C4-2B (cell line): Measurements from ENCODE around the gene ZDHHC17.

Source experiments
- ZFX ChIP-seq: fragments of 450-650 bp; IDR thresholded peaks from 2 replicates; pipeline ENCODE4 v1.6.1; 2017
- TF ChIP-seq, protein P1 (sequence below): fragments of 450-650 bp; conservative IDR thresholded peaks from 2 replicates; pipeline ENCODE4 v1.5.1; 2017; ENCODE audit warnings: mild to moderate bottlenecking

- TF ChIP-seq, protein P1, sequence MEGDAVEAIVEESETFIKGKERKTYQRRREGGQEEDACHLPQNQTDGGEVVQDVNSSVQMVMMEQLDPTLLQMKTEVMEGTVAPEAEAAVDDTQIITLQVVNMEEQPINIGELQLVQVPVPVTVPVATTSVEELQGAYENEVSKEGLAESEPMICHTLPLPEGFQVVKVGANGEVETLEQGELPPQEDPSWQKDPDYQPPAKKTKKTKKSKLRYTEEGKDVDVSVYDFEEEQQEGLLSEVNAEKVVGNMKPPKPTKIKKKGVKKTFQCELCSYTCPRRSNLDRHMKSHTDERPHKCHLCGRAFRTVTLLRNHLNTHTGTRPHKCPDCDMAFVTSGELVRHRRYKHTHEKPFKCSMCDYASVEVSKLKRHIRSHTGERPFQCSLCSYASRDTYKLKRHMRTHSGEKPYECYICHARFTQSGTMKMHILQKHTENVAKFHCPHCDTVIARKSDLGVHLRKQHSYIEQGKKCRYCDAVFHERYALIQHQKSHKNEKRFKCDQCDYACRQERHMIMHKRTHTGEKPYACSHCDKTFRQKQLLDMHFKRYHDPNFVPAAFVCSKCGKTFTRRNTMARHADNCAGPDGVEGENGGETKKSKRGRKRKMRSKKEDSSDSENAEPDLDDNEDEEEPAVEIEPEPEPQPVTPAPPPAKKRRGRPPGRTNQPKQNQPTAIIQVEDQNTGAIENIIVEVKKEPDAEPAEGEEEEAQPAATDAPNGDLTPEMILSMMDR: no peak
- TF ChIP-seq ZFX: no peak
These were observed 119.9 kb downstream of the ZDHHC17 start for GRCh38 chr12:76883811-76884210.
